Measurements from ENCODE around the gene VTA1. TPM values are rescaled to one million over a fixed set of nuclear protein-coding genes. Genes with fewer than 3 reads are reported as not detected.
"Not testable (repeated sequence)": the region's sequence is repeated elsewhere in the genome, so short reads cannot be mapped to it uniquely, and the experiment has no call there.

Gene VTA1
- total RNA-seq, 1 experiment from 2014 or later, result 43.9 TPM

DNA sequence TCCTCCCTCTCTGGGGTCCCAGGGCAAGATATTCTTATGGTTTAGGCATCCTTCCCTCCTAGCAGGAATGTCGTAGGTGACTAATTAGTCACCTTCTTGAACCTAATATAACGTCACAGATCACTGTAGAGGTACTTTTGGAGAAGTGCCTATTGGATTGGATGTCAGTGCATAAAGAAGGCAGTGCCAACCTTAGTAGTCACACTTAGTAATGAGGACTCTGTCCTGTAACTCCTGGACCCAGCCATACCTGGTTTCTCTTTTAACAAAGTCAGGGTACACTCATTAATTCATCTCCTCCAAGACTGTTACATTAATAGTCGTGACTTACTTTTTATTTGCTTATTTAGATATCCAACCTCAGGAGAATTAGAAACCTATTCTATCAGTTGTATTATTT, 20.0 kb downstream of the VTA1 start:
- DNase-seq (ENCODE audit: extremely low read depth, low read depth), result no peak

DNA sequence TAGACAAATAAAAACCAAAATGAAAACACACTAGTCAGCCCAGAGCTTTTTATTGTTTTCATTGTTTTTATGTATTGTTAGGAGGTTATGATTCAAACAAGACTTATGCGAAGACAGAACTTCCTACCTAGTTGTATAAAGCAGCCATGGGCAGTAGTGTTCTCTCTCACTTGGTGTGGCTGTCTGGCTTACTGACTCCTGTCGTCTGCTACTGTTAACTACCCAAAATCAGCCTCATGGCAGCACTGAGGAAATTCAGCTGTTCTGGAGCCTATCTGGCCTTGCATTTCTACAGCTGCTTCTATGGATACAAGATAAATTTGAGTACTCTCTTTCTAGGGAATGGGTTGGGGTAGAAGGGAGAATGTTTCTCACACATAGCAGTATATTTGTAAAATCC, 20.4 kb downstream of the VTA1 start:
- no peak for DNase-seq (ENCODE audit: extremely low read depth, low read depth)

DNA sequence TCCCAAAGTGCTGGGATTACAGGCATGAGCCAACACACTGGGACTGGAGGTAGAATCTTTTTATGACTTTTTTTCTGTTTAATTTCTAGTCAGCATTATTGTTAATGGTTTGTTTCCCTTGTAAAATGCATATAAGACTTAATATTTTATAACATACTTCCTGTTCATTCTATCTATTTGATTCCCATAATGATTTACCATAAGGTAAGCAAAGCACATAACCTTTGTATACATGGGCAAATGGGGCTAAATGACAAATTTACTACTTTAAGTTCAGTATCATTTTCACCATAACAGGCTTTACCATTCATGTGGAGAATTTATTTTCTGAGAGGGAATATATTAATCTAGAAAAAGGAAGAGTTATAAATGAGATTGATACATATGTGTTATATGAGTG, 24.3 kb downstream of the VTA1 start:
- DNase-seq (ENCODE audit: extremely low read depth, low read depth), result no peak

DNA sequence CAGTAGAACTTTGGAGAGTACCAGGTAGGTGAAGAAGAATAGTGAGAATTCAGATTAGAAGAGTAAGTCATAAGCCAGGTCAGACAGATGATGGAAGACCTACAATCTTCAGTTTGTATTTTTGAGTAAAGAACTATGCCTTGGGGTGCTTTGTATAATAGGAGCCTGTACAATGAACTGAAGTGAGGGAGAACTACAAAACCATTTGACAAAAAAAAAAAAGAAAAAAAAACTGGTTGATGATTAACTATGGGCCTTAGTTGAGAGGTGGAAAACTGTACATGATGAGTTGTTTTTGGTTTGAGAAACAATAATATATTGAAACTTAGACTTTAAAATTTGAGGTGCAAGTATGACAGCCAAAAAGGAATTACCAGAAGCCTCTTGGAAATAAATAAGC, 25.7 kb downstream of the VTA1 start:
- no peak for DNase-seq (ENCODE audit: extremely low read depth, low read depth)

DNA sequence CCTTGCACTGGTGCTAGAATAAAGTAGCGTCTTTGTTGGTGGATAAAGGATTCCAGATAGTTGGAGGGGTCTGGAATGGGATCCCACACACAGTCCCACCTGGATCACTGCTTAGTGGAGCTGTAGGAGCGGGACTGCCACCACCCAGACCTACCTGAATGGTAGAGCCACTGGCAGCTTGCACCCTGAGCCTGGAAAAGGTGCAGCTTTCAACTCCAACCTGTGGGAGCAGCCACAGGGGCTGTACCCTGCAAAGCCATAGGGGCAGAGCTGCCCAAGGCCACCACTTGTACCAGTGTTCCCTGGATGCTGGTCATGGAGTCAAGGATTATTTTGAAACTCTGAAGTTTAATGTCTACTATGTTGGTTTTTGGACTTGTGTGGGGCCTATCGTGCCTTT, 26.9 kb downstream of the VTA1 start:
- DNase-seq (ENCODE audit: extremely low read depth, low read depth), result no peak

DNA sequence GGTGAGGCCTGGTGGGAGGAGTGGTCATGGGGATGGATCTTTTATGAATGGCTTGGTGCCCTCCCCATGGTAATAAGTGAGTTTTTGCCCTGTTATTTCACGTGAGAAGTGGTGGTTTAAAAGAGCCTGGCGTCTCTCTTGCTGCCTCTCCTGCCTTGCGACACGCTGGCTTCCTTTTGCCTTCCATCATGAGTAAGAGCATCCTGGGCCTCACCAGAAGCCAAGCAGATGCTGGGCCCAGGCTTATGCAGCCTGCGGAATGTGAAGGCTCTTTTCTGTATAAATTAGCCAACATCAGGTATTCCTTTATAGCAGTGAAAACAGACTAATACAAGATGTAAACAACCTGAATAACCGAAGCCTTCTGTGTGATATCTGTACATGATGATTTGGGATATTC, 27.6 kb downstream of the VTA1 start:
- no peak for DNase-seq (ENCODE audit: extremely low read depth, low read depth)

DNA sequence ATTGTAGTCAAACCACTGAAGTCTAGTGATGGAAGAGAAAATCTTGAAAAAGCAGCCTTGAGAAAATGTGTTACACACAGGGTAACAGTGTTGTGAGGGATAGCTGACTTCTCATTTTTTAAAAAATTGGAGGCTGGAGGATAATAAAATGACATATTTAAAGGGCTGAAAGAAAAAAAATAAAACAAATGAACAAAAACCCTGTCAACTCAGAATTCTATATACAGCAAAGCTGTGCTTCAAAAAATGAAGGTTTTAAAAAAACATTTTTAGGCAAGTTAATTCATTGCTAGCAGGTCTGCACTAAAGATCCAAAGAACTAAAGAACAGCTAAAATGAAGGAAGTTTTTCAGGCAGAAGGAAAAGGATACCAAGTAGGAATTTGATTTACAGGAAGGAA, 31.1 kb downstream of the VTA1 start:
- no peak for DNase-seq (ENCODE audit: extremely low read depth, low read depth)

DNA sequence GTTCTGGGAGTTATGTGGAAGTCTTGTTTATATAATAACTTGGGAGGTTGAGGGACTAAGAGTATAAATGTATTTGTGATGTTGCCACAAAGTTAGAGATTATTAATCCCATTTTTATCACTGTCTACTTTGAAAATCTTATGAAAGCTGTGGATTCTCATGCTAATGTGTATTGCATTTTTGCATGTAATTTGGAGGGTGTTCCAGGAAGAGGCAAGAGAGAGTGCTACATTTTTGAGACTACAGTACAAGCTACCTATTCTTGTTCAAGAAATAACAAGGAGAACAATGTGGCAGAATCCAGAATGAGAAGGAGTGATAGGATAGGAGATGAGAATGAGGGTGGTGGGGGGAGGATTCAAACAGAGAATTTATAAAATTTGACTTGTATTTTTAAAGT, 34.9 kb downstream of the VTA1 start:
- DNase-seq (ENCODE audit: extremely low read depth, low read depth), result no peak

DNA sequence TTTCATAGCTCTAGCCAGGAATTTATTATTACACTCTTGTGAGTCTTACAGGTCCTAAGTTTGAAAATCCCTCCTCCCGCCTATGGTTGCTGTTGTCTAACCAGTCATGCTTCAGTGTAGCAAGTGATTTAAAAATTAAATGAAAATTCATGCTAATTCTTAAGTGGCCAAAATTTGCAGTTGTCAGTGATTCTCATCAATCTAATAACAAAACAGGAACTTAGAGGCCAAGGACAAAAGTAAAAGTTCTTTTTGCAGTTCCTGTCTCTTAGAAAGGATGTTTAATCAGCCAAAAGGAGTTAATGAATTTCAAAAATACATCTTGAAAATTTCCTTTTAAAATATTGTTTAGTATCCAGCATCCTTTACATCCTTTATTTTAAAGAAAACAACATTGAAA, 36.3 kb downstream of the VTA1 start:
- no peak for DNase-seq (ENCODE audit: extremely low read depth, low read depth)

DNA sequence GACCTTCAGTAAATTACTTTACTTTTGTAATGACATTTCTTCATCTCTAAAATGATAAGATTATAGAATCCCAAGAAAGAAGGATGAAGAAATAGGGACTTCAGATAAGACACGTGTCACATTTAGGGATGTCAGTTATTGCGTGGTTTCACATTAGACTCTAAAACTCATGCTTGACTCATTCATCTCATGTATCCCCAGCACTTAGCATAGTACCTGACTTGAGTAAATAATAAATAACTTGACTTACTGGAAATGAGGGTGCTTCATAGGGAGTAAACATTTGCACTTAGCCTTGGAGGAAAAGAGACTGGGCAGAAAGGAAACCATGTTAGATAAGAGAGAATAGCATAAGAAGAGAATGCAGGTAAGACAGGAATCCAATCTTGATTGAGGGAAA, 37.2 kb downstream of the VTA1 start:
- DNase-seq (ENCODE audit: extremely low read depth, low read depth), result no peak

DNA sequence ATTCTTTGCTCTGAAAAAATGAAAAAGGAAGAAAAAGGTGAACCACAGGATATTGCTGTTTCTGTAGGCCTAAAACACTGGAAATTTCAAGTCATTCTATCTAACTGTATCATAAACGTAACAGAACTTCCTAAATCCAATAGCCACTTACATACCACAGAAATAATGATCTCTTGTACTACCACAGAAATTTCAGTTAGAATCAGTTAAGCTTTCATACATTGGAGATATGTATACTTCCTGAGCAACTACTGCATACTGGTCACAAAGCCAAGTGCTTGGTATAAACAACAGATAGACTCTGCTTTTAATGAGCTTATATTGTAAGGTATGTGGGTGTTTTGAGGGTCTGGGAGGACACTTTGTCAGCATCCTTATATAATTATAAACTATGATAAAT, 38.6 kb downstream of the VTA1 start:
- DNase-seq (ENCODE audit: extremely low read depth, low read depth), result no peak

DNA sequence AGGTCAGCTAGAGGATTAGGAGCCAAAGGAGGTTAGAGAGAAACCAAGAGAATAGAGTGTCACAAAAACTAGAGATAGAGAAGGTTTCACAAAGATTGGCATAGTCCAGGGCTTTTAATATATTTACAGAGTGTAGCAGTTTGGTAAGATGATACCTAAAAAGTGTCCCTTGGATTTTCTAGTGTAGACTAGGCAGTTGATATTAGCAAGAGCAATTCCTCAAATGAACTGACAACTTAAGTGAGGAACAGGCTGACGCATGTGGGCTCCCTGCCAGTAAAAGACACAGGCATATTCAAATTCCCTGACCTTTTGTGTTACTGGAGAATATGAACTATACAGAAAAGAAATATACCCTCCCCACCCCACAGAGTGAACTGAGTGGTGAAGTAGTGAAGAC, 40.1 kb downstream of the VTA1 start:
- no peak for DNase-seq (ENCODE audit: extremely low read depth, low read depth)

DNA sequence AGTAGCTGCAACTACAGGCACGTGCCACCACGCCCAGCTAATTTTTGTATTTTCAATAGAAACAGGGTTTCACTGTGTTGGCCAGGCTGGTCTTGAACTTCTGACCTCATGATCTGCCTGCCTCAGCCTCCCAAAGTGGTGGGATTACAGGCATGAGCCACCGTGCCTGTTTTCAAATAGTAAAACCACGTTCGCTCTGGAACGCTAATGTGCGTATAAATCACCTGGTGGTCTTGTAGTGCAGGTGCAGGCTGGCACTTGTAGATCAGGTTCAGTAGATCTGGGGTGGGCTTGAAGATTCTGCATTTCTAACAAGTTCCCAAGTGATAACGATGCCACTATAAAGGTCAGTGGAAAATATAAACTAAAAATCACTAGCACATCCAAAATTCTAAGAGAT, 41.3 kb downstream of the VTA1 start:
- not testable (repeated sequence) for DNase-seq (ENCODE audit: extremely low read depth, low read depth)

DNA sequence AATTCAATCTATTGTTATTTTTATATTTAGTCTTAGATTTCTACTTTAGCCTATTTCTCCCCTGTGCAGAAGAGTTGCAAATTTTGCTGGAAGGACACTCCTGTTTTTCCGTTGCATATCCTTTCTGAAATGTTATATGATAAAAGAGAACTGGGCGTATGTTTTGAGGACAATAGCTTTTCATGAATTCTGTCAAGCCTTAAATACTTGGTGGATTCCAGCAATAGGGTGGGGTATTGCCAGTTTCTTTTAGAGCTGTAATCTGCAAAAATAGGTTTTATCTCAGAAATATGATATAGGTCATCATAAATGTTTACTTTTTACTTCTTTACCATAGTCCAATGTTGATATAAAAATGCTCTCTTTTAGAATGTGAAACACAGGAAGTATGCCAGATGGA, 42.0 kb downstream of the VTA1 start:
- no peak for DNase-seq (ENCODE audit: extremely low read depth, low read depth)

DNA sequence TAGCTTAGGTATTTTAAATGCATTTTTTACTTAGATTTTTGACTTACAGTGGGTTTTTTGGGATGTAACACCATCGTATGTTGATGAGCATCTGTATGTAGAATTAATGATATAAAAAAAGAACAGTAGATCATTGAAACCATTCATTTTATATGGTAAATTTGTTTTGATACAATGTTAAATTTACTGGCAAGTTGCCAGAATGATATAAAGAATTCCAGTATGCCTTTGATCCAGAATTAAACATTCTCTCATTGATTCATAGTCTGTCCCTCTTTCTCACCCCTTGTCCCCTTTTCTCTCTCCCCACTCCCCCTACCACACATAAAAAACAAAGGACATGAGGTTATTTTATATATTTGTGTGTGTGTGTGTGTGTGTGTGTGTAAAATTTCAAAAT, 45.3 kb downstream of the VTA1 start:
- DNase-seq (ENCODE audit: extremely low read depth, low read depth), result no peak

DNA sequence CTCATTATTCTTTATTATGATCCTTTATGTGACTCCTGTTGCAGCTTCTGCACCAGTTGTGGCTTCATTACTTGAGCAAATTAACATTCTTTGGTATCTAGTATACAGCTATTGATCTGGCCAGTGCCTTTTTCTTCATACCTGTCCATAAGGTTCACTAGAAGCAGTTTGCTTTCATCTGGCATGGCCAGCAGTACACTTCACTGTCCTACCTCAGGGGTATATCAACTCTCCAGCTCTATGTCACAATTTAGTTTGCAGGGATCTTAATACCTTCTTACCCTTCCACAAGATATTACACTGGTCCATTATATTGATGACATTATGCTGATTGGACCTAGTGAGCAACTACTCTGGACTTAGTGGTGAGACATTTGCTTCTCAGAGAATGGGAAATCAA, 46.6 kb downstream of the VTA1 start:
- DNase-seq (ENCODE audit: extremely low read depth, low read depth), result no peak

DNA sequence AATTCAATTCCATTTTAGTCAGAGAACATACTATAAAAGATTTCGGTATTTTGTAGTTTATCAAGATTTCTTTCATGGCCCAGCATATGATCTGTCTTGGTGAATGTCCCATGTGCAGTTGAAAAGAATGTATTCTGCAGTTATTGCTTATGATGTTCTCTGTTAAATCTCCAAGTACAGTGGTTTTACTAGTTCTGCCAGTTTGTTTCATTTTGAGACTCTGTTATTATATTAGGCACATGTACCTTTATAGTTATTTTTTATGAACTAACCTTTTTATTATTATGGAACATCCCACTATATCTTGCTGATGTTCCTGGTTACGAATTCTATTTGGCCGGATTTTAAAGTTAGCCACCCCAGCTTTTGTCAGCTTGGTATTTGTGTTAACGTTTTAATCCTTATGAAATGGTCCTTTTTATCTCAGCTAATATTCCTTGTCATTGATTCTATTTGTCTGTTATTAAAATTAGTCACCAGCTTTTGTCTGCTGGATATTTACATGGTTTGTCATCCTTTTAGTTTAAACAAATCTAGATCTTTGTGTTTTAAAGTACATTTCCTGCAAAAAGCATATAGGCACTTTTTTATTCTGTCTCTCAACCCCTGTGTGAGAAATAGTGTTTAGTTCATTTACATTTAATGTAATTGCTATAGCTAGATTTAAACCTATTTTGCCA, 48.9 kb downstream of the VTA1 start:
- no peak for DNase-seq (ENCODE audit: extremely low read depth, low read depth)

DNA sequence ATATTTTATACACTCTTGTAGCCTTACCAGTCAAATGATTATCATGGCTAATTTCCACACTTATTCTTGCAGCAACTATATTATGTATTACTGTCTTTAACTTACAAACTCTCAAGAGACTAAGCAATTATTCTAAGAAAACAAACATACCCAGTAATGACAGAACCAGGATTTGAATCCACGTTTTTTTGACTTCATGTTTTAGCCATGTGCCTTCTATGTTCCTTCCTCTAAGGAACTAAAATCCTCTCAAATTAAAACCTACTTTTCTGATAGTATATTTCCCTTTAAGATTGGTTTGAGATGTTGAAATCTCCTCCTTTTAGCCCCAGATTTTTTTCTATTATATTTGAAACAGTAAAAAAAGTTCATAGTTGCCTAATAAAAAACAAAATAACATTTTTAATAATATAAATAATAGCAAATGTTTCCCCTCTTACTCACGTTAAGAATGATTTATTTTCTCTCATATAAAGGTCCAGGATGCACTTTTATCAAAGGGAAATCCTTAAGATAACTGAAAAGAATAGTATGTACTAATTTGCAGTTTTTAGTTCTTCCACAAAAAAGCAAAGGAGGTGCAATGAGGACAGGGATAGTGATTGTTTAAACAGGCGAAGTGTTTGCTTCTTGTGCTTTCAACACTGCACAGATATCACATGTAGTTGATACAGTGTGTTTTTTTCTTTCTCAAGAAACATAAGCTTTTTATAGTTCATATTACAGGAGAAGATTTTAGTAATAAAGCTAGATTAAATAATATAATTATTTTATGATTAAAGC, 54.0 kb downstream of the VTA1 start:
- no peak for DNase-seq (ENCODE audit: extremely low read depth, low read depth)

DNA sequence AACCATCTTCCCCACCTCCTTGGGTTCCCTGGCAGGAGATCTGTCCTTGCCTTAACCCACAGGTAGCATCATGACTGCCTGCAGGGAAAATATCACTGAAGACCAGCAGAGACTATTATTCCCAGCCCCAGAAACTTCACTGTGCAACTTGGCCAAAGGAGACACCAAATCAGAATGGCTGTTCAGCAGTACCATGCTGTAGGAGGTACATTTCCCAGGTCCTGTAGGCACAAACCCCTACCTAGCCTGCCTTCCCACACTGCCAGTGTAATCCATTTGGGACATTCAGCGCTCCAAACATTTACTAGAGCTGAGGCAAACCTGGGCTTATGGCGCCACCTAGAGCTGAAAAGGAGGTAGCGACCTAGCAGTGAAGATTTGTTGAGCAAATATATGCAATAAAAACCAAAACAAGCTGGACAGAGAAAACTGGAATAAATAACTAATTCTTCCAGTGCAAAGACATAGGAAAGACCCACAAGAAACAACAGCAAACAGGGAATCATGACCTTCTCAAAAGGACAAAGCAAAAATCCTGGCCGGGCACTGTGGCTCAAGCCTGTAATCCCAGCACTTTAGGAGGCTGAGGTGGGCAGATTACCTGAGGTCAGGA, 60.3 kb downstream of the VTA1 start:
- DNase-seq (ENCODE audit: extremely low read depth, low read depth), result peak; percentile 33

DNA sequence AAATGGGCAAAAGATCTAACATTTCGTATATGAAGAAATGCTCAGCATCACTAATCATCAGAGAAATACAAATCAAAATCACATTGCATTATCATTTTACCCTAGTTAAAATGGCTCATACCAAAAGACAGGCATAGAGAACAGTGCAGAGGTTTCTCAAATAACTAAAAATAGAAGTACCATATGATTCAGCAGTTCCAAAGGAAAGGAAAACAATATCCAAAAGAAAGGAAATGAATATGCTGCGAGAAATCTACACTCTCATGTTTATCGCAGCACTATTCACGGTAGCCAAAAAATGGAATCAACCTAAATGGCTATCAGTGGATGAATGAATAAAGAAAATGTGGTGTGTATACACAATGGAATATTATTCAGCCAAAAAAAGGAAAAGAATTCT, 63.5 kb downstream of the VTA1 start:
- DNase-seq (ENCODE audit: extremely low read depth, low read depth), result no peak

DNA sequence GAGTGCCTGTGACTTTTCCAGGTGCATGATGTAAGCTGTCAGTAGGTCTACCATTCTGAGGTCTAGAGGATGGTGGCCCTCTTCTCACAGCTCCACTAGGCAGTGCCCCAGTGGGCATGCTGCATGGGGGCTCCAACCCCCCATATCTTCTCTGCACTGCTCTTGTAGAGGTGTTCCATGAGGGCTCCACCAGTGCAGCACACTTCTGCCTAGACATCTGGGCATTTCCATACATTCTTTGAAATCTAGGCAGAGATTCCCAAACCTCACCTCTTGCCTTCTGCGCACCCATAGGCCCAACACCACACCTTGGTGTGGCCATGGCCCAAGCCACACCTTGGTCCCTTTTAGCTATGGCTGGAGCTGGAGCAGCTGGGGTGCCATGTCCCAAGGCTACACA, 66.3 kb downstream of the VTA1 start:
- no peak for DNase-seq (ENCODE audit: extremely low read depth, low read depth)

DNA sequence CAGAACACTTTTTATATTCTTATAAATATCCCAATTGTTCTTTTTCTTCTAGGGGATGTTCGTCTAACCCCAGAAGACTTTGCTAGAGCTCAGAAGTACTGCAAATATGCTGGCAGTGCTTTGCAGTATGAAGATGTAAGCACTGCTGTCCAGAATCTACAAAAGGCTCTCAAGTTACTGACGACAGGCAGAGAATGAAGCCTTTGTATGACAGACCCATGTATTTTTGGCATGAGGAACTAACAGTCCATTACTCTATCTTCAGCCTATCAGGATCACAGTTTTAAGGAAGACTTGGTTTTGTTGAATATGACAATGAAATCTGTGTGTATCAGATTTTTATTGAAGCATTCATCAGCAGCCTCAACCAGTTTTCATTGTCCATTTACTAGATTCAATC, 71.4 kb downstream of the VTA1 start:
- DNase-seq (ENCODE audit: extremely low read depth, low read depth), result no peak
